GM04504 (cell line): ENCODE results near the gene REXO4.

Experiments used
- DNase-seq: peaks from one replicate; pipeline ENCODE4 v3.0.0-alpha.2; 2012; ENCODE audit warnings: low read depth

Gene REXO4

GRCh38 chr9:133449760-133450159 is 31.9 kb upstream of the REXO4 start:
- DNase-seq, result no peak

GRCh38 chr9:133448487-133448972 is 30.7 kb upstream of the REXO4 start:
- no peak for DNase-seq

GRCh38 chr9:133445293-133445969 is 27.6 kb upstream of the REXO4 start:
- no peak for DNase-seq

GRCh38 chr9:133443982-133444381 is 26.2 kb upstream of the REXO4 start:
- no peak for DNase-seq

GRCh38 chr9:133443248-133443647 is 25.4 kb upstream of the REXO4 start:
- DNase-seq, result no peak

DNA sequence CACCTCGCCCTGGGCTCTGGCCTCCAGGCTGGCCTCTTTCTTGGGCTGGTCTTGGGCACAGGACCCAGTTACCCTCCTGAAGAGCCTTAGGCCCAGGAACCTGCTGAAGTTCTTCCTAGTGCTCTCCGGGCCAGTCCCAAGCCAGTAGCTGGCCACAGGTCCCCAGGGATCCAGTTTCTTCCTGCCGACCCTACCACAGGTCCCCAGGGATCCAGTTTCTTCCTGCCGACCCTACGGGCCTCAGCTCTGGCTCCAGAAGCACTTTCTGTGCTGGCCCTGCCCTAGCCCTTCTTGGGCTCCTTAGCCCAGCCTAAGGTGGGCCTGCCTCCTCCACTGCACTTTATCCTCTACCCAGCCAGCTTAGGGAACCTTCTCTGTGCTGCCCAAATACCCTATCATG is 23.8 kb upstream of the REXO4 start:
- no peak for DNase-seq

DNA sequence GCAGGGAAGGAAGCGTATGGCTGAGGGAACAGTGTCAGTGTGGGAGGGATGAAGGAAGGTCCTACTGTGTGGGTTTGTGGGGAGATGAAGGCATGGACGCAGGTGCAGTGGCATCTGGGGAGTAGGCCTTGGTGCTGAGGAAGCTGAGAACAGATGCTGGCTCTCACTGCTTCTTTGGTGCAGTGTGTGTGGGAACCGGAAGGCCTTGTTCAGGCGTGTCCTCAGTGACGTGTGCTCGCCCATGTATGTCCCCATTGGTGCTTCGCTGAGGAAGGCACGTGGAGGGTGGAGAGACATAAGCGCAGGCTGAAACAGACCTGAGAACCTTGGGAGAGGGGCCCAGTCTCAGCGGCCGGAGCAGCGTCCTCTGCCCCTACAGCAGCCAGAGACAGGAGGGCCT is 23.1 kb upstream of the REXO4 start:
- no peak for DNase-seq

- DNase-seq, result no peak
Observed at GRCh38 chr9:133439337-133439736, 21.5 kb upstream of the REXO4 start.

DNA sequence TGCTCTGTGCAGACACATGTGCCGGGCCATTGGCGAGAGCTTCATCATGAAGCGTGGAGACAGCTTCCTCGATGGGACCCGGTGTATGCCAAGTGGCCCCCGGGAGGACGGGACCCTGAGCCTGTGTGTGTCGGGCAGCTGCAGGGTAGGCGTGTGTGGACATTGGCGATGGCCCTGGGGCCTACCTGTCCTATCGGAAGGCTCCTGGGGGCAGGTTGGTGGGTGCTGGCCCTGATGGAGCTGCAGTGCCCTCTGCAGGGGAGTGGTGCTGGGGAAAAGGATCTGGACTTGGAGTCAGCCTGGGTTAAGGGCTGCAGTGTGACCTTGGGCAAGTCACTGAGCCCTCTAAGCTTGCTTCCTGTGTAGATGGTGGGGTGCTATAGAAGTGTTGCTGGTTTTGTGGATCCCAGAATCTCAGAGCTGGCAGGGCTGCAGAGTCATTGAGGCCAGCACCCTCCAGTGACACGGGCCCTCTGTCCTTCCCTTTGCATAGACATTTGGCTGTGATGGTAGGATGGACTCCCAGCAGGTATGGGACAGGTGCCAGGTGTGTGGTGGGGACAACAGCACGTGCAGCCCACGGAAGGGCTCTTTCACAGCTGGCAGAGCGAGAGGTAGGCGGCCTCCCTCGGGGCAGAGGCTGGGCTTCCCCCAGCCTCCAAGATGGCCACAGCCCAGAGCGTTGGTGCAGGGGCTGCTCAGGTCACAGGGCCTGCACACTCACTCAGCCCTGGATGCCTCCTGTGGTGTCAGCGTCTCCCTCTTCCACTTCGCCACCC is 20.1 kb upstream of the REXO4 start:
- DNase-seq, result no peak

DNA sequence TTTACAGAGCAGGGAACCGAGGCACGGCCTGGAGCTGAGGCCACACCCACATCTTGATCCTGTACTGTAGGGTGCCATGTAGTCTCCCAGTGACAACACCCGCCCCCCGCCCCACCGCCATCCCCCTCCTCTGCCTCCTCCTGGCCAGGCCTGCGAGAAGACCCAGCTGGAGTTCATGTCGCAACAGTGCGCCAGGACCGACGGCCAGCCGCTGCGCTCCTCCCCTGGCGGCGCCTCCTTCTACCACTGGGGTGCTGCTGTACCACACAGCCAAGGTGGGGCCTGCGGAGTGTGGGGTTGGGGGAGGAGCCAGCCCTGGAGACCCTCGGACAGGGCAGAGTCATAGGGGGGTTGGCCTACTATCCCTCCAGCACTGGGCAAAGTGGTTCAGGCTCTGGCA is 18.9 kb upstream of the REXO4 start:
- DNase-seq, result no peak

DNA sequence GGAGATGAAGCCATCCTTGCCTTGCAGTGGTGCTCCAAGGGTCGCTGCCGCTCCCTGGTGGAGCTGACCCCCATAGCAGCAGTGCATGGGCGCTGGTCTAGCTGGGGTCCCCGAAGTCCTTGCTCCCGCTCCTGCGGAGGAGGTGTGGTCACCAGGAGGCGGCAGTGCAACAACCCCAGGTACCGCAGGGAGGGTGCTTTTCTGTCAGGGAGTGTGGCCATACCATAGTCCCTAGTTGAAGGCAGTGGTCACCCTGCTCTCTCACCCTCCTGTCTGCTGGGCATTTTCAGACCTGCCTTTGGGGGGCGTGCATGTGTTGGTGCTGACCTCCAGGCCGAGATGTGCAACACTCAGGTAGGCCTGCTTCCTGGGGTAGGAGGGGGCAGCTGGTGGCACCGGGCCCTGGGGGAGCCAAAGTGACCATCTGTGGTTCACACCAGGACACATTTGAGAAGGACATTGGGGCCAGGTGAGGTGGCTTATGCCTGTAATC is 15.6 kb upstream of the REXO4 start:
- no peak for DNase-seq

- no peak for DNase-seq
Observed at GRCh38 chr9:133430244-133430643, 12.4 kb upstream of the REXO4 start.

DNA sequence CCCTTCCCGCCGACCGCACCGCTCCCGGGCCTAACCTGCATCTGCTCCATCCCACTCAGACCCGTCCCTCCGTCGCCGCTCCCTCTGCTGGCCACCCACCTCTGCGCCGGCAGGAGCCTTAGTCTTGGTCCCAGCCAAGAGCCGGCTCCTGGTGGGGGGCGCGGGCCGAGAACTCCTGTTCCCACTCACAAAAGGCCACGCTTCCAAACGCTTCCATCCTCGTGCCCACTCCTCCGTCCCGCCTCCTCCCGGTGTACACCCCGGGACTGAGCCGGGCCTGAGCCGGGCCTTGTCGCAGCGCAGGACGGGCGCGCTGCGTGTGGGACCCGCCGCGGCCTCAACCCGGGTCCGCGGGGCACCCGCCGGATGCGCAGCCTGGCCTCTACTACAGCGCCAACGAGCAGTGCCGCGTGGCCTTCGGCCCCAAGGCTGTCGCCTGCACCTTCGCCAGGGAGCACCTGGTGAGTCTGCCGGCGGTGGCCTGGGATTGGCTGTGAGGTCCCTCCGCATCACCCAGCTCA is 11.9 kb upstream of the REXO4 start:
- no peak for DNase-seq

DNA sequence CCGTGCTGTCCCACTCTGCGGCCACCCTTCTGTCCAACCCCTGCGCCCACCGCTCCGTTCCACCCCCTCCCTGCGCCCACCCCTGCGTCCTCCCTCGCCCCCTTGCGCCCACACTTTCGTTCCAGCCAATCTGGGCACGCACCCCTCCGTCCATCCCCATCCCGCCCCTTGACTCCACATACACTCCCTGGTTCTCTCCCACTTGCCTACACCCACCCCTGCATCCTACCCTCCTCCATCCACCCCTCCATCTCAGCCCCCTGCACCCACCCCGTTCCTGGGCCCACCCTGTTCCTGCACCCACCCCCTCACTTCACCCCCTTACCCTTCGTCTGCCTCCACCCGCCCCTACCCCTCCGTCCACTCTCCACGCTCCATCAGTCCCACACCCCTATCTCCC is 11.4 kb upstream of the REXO4 start:
- DNase-seq, result no peak

DNA sequence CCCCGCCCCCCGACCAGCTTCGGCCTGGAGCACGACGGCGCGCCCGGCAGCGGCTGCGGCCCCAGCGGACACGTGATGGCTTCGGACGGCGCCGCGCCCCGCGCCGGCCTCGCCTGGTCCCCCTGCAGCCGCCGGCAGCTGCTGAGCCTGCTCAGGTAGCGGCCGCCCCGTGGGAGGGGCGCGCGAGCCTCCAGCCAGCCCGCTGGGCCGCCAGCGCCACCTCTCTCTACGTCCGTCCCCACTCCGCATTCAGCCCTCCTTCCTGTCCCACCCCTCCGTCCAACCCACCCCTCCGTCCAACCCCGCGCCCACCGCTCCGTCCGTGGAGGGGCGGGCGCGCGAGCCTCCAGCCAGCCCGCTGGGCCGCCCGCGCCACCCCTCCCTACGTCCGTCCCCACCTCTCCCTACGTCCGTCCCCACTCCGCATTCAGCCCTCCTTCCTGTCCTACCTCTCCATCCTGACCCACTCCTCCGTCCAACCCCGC is 10.8 kb upstream of the REXO4 start:
- DNase-seq, result no peak

DNA sequence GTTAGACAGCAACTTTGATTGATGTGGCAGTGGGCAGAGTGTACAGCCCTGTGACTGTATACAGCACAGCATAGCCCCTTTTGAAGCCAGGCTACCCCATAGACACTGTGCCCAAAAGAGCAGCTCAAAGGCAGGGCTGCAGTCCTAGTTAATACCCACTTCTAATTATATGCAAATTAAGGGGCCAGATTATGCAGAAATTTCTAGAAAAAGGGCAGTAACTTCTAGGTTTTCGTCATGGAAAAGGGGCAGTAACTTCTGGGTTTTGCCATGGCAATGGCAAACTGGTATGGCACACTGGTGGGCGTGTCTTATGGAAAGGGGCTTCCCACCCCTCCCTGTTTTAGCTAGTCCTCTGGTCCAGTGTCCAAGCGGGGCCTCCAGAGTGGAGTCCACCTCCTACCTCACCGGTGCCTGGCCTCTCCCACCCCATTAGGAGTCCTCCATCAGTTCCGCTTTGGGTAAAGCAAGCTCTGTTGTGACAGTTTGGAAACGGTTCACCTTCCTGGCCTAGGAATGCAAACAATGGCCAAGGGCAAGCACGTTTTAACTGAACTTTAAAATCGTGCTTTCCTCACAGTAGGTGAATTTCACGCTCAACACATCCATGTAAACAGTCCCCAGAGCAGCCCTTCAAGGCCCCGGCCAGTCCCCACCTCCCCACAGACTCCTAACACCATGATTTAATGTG is 10.0 kb upstream of the REXO4 start:
- DNase-seq, result no peak

DNA sequence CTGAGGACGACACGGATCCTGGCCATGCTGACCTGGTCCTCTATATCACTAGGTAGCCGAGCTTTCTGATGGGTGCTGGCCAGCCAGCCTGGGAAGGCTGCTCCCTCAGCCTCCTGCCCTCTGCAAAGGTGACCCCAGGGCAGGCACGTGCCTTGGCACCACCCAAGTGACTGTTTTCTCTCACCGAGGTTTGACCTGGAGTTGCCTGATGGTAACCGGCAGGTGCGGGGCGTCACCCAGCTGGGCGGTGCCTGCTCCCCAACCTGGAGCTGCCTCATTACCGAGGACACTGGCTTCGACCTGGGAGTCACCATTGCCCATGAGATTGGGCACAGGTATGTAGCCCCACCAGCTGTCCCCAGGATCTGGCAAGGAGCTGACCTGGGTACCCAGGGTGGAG is 8.2 kb upstream of the REXO4 start:
- no peak for DNase-seq

DNA sequence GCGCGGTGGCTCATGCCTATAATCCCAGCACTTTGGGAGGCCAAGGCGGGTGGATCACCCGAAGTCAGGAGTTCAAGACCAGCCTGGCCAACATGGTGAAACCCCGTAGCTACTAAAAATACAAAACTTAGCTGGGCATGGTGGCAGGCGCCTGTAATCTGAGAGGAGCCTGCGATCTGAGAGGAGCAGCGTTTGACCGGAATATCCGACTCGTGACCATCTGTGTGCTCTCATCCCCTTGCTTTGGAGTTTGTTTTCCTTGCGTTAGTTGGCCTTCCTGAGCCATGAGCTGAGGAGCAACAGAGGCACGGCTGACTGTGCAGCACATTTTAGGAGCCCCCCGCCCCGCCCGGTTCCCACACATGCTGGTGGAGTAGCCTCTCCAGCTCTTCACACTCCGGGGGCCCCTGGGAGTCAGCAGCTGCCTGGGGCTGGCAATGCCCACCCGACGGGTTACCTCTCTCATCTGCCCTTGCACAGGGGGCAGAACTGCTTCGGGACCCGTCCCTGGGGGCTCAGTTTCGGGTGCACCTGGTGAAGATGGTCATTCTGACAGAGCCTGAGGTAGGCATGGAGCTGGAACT is 7.3 kb upstream of the REXO4 start:
- no peak for DNase-seq

- no peak for DNase-seq
Observed at GRCh38 chr9:133424187-133424586, 6.4 kb upstream of the REXO4 start.

GRCh38 chr9:133423216-133423615 is 5.4 kb upstream of the REXO4 start:
- DNase-seq, result no peak

GRCh38 chr9:133421615-133422542 is 4.1 kb upstream of the REXO4 start, which contains the start of gene ADAMTS13:
ADAMTS13 (plus strand) TSS chr9:133422367; CDS start chr9:133422444, 77 bp downstream.
- no peak for DNase-seq
